ENCODE results near the gene RAB1B. TPM values are rescaled to one million over a fixed set of nuclear protein-coding genes. Genes with fewer than 3 reads are reported as not detected.

Gene RAB1B
- total RNA-seq, 1 donor from 2014 or later: 85.4 TPM

GRCh38 chr11:66277471-66278362 lies 9.3 kb downstream of the RAB1B start, which contains the start of gene CNIH2:
Gene CNIH2, plus strand, starts transcription at chr11:66278175. Its CDS starts 282 bp downstream, at chr11:66278457.
- Mint-ChIP-seq H3K36me3 (ENCODE audit: unreplicated experiment) (peaks cover 4% of the 10 kb centered on the region), H3K4me3 (ENCODE audit: unreplicated experiment) (peak within 1 kb of the TSS; percentile 89), H3K4me1 (ENCODE audit: low read depth, unreplicated experiment) (peaks cover 17% of the 10 kb centered on the region), H3K27me3 (ENCODE audit: unreplicated experiment) (peaks cover 17% of the 10 kb centered on the region), H3K9me3 (ENCODE audit: unreplicated experiment) (peaks cover 10% of the 10 kb centered on the region), H3K27ac (ENCODE audit: unreplicated experiment) (peak within 1 kb of the TSS; percentile 82)
- DNase-seq: peak; percentile 76
- no peak for TF ChIP-seq CTCF (IDR thresholded peaks at IDR 0.05; ENCODE audit: partially characterized antibody, unreplicated experiment)

GRCh38 chr11:66278363-66279091 lies 10.1 kb downstream of the RAB1B start:
- Mint-ChIP-seq H3K27me3 (ENCODE audit: unreplicated experiment) (peaks cover 17% of the 10 kb centered on the region), H3K36me3 (ENCODE audit: unreplicated experiment) (peaks cover 1% of the 10 kb centered on the region), H3K9me3 (ENCODE audit: unreplicated experiment) (peaks cover 8% of the 10 kb centered on the region), H3K27ac (ENCODE audit: unreplicated experiment) (peak overlapping the region; percentile 82), H3K4me1 (ENCODE audit: low read depth, unreplicated experiment) (peaks cover 23% of the 10 kb centered on the region), H3K4me3 (ENCODE audit: unreplicated experiment) (peak overlapping the region; percentile 89)
- DNase-seq: no peak
- TF ChIP-seq CTCF (IDR thresholded peaks at IDR 0.05; ENCODE audit: partially characterized antibody, unreplicated experiment): no peak

GRCh38 chr11:66279092-66279734 lies 10.8 kb downstream of the RAB1B start:
- no peak for DNase-seq
- Mint-ChIP-seq H3K27me3 (ENCODE audit: unreplicated experiment) (peaks cover 15% of the 10 kb centered on the region), H3K27ac (ENCODE audit: unreplicated experiment) (peak overlapping the region; percentile 82), H3K36me3 (ENCODE audit: unreplicated experiment) (no peaks in the 10 kb centered on the region), H3K9me3 (ENCODE audit: unreplicated experiment) (peaks cover 8% of the 10 kb centered on the region), H3K4me3 (ENCODE audit: unreplicated experiment) (peak overlapping the region; percentile 89), H3K4me1 (ENCODE audit: low read depth, unreplicated experiment) (peaks cover 23% of the 10 kb centered on the region)
- no peak for TF ChIP-seq CTCF (IDR thresholded peaks at IDR 0.05; ENCODE audit: partially characterized antibody, unreplicated experiment)

- H3K4me3 Mint-ChIP-seq (ENCODE audit: unreplicated experiment): peak overlapping the region; percentile 89
- no peak for TF ChIP-seq CTCF (IDR thresholded peaks at IDR 0.05; ENCODE audit: partially characterized antibody, unreplicated experiment)
- peaks cover 8% of the 10 kb centered on the region for H3K9me3 Mint-ChIP-seq (ENCODE audit: unreplicated experiment)
- H3K4me1 Mint-ChIP-seq (ENCODE audit: low read depth, unreplicated experiment): peaks cover 24% of the 10 kb centered on the region
- peak overlapping the region; percentile 82 for H3K27ac Mint-ChIP-seq (ENCODE audit: unreplicated experiment)
- no peak for DNase-seq
- no peaks in the 10 kb centered on the region for H3K36me3 Mint-ChIP-seq (ENCODE audit: unreplicated experiment)
- H3K27me3 Mint-ChIP-seq (ENCODE audit: unreplicated experiment): peaks cover 15% of the 10 kb centered on the region
These were observed 12.0 kb downstream of the RAB1B start for GRCh38 chr11:66280428-66280827.
